ENCODE measurements around the gene ITIH3. TPM values are rescaled to one million over a fixed set of nuclear protein-coding genes. Genes with fewer than 3 reads are reported as not detected.

Gene ITIH3
- total RNA-seq, 2 experiments from 2014 or later: not detected

- CTCF ChIA-PET: no interaction called here
- H3K4me1 Mint-ChIP-seq (ENCODE audit: low read depth): no peaks in the 10 kb centered on the region
- no peak overlapping the region for H3K4me3 ChIP-seq (ENCODE audit: low read length)
- no peak overlapping the region for H3K27ac Mint-ChIP-seq
- H3K36me3 Mint-ChIP-seq (ENCODE audit: low read depth): no peaks in the 10 kb centered on the region
- POLR2A ChIA-PET: no interaction called here
- no peak overlapping the region for H3K4me3 Mint-ChIP-seq
- H3K4me1 ChIP-seq (ENCODE audit: insufficient read depth, low read length): no peaks in the 10 kb centered on the region
- H3K27ac ChIP-seq (ENCODE audit: low read depth in 1 of 2, low read length in 2 of 2): no peak overlapping the region
- no peaks in the 10 kb centered on the region for H3K36me3 ChIP-seq (ENCODE audit: insufficient read depth, low read length)
- H3K9me3 Mint-ChIP-seq: no peaks in the 10 kb centered on the region
- TF ChIP-seq, protein P1, sequence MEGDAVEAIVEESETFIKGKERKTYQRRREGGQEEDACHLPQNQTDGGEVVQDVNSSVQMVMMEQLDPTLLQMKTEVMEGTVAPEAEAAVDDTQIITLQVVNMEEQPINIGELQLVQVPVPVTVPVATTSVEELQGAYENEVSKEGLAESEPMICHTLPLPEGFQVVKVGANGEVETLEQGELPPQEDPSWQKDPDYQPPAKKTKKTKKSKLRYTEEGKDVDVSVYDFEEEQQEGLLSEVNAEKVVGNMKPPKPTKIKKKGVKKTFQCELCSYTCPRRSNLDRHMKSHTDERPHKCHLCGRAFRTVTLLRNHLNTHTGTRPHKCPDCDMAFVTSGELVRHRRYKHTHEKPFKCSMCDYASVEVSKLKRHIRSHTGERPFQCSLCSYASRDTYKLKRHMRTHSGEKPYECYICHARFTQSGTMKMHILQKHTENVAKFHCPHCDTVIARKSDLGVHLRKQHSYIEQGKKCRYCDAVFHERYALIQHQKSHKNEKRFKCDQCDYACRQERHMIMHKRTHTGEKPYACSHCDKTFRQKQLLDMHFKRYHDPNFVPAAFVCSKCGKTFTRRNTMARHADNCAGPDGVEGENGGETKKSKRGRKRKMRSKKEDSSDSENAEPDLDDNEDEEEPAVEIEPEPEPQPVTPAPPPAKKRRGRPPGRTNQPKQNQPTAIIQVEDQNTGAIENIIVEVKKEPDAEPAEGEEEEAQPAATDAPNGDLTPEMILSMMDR (IDR thresholded peaks at IDR 0.05): no peak
- no peak for DNase-seq
- no peaks in the 10 kb centered on the region for H3K27me3 ChIP-seq (ENCODE audit: control insufficient read depth in 1 of 2, insufficient read depth in 2 of 2, low read length in 2 of 2)
- no peaks in the 10 kb centered on the region for H3K9me3 ChIP-seq (ENCODE audit: control insufficient read depth in 1 of 2, insufficient read depth in 1 of 2, low read length in 2 of 2)
- intact Hi-C loops (cut with DNase I, micrococcal nuclease): no loop called here
- no peak for ATAC-seq (ENCODE audit: poor library complexity)
- H3K27me3 Mint-ChIP-seq: no peaks in the 10 kb centered on the region
These were observed 1.5 kb upstream of the ITIH3 start for GRCh38 chr3:52792961-52793695.

DNA sequence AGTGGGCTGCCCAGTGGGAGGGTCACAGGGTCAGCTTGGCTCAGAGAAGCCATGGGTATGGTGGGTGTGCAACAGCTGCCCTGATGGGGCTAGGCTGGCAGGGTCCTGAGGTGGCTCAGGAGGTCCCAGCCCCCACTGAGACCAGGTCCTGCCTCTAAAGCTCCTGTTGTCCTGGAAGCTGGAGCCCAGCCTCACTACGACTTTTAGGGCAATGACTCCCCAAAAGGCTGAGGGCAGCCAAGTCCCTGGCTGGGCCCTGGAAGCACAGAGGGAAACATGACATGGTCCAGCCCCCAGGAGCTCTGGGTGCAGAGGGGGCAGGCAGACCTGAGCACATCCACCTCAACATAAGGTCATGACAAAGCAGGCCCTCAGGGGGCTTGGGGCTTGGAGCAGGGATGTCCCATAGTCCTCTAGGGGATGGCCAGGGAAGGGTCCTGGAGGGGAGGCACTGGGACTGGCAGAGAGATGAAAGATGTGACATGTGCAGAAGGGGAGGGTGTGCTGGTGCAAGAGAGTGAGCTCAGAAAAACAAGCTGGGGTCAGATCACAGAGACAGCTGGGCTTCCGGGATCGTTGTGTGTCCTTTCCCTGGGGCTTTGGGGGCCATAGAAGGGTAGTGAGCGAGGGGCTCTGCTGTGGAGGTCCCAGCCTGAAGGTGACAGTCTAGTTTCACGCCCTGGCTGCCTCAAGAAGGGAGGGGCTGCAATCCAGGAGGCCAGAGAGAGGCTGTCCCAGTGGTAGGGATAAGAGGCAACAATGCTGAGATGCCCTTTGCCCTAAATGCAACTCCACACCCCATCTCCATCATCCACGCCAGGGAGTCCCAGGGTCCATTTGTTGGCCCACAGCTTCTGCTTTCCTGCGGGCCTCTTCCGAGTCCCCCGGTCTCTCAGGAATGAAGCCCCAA, 639 bp upstream of the ITIH3 start:
- H3K4me3 ChIP-seq (ENCODE audit: low read length): no peak overlapping the region
- no peak overlapping the region for H3K27ac ChIP-seq (ENCODE audit: low read depth in 1 of 2, low read length in 2 of 2)
- TF ChIP-seq, protein P1 (IDR thresholded peaks at IDR 0.05): no peak
- Mint-ChIP-seq H3K4me1 (ENCODE audit: low read depth) (no peaks in the 10 kb centered on the region), H3K4me3 (no peak overlapping the region), H3K36me3 (ENCODE audit: low read depth) (no peaks in the 10 kb centered on the region), H3K9me3 (no peaks in the 10 kb centered on the region), H3K27ac (no peak overlapping the region), H3K27me3 (no peaks in the 10 kb centered on the region)
- ATAC-seq (ENCODE audit: poor library complexity) (no peak), DNase-seq (no peak)
- ChIA-PET POLR2A (no interaction called here), CTCF (no interaction called here)
- no peaks in the 10 kb centered on the region for H3K27me3 ChIP-seq (ENCODE audit: control insufficient read depth in 1 of 2, insufficient read depth in 2 of 2, low read length in 2 of 2)
- H3K4me1 ChIP-seq (ENCODE audit: insufficient read depth, low read length): no peaks in the 10 kb centered on the region
- intact Hi-C loops (cut with DNase I, micrococcal nuclease): no loop called here
- H3K9me3 ChIP-seq (ENCODE audit: control insufficient read depth in 1 of 2, insufficient read depth in 1 of 2, low read length in 2 of 2): no peaks in the 10 kb centered on the region
- H3K36me3 ChIP-seq (ENCODE audit: insufficient read depth, low read length): no peaks in the 10 kb centered on the region

- no peak overlapping the region for H3K27ac Mint-ChIP-seq
These were observed 803 bp downstream of the ITIH3 start for GRCh38 chr3:52795298-52795900.

More at GRCh38 chr3:52795298-52795900, 803 bp downstream of the ITIH3 start:
- TF ChIP-seq, protein P1 (IDR thresholded peaks at IDR 0.05): no peak
- ATAC-seq (ENCODE audit: poor library complexity): no peak
- no peak overlapping the region for H3K27ac ChIP-seq (ENCODE audit: low read depth in 1 of 2, low read length in 2 of 2)
- no peak overlapping the region for H3K4me3 ChIP-seq (ENCODE audit: low read length)
- Mint-ChIP-seq H3K4me1 (ENCODE audit: low read depth) (no peaks in the 10 kb centered on the region), H3K9me3 (no peaks in the 10 kb centered on the region), H3K4me3 (no peak overlapping the region), H3K27me3 (no peaks in the 10 kb centered on the region), H3K36me3 (ENCODE audit: low read depth) (no peaks in the 10 kb centered on the region)
- no peak for DNase-seq
- CTCF ChIA-PET: no interaction called here
- H3K4me1 ChIP-seq (ENCODE audit: insufficient read depth, low read length): no peaks in the 10 kb centered on the region
- POLR2A ChIA-PET: no interaction called here
- intact Hi-C loops (cut with DNase I, micrococcal nuclease): no loop called here
- H3K9me3 ChIP-seq (ENCODE audit: control insufficient read depth in 1 of 2, insufficient read depth in 1 of 2, low read length in 2 of 2): no peaks in the 10 kb centered on the region
- H3K36me3 ChIP-seq (ENCODE audit: insufficient read depth, low read length): no peaks in the 10 kb centered on the region
- no peaks in the 10 kb centered on the region for H3K27me3 ChIP-seq (ENCODE audit: control insufficient read depth in 1 of 2, insufficient read depth in 2 of 2, low read length in 2 of 2)
